Measurements from ENCODE around the gene HDAC10.

The HDAC10 gene

GRCh38 chr22:50267591-50268390 lies 16.7 kb upstream of the HDAC10 start:
- Histone ChIP-seq H4K8ac (ENCODE audit: low read depth, low read length) (no peak overlapping the region), H2BK120ac (ENCODE audit: low read depth, low read length) (no peak overlapping the region), H3K23ac (ENCODE audit: low read depth, low read length, poor library complexity) (no peak overlapping the region), H4K91ac (ENCODE audit: low read depth, low read length, poor library complexity) (no peak overlapping the region), H2AFZ (ENCODE audit: low read length) (no peak overlapping the region), H2AK5ac (ENCODE audit: low read depth, low read length) (peak overlapping the region; percentile 63), H3K36me3 (replicated peaks in 1 of 2; ENCODE audit: control insufficient read depth in 2 of 2, insufficient read depth in 2 of 2, low read length in 2 of 2) (peaks cover 0 to 17% of the 10 kb centered on the region in 2 donors), H3K27me3 (ENCODE audit: control insufficient read depth in 3 of 3, insufficient read depth in 3 of 3, low read depth in 1 of 3, low read length in 3 of 3) (peaks cover 0 to 9% (median 0%) of the 10 kb centered on the region in 3 experiments), H3K4me3 (ENCODE audit: low read length in 2 of 2) (no peak overlapping the region), H3K18ac (ENCODE audit: low read length) (no peak overlapping the region), H2BK12ac (ENCODE audit: low read length) (no peak overlapping the region), H3K9me3 (replicated peaks in 1 of 2; ENCODE audit: control insufficient read depth in 2 of 2, insufficient read depth in 1 of 2, low read depth in 1 of 2, low read length in 2 of 2) (peaks cover 4 to 5% of the 10 kb centered on the region in 2 donors), H3K9ac (ENCODE audit: low read depth, low read length, poor library complexity) (no peak overlapping the region), H2BK5ac (ENCODE audit: low read length) (peak overlapping the region; percentile 2), H3K79me1 (ENCODE audit: low read depth, low read length) (no peaks in the 10 kb centered on the region), H3K27ac (replicated peaks; ENCODE audit: low read length) (no peak overlapping the region), H2BK15ac (ENCODE audit: low read length) (peak overlapping the region; percentile 67), H3K4ac (ENCODE audit: low read length) (no peak overlapping the region), H3K4me1 (ENCODE audit: control insufficient read depth in 2 of 2, insufficient read depth in 1 of 2, low read depth in 1 of 2, low read length in 2 of 2) (peaks cover 20 to 26% of the 10 kb centered on the region in 2 donors), H3K14ac (ENCODE audit: low read length) (no peak overlapping the region), H3K4me2 (ENCODE audit: insufficient read depth, low read length, poor library complexity, severe bottlenecking) (peak overlapping the region; percentile 11)
- no CpG with 5 or more reads among the region's 75 CpGs for WGBS, 2 donors (ENCODE audit: extremely low coverage in 2 of 2, insufficient read length in 2 of 2, insufficient replicate concordance in 1 of 2)
- no peak for DNase-seq (ENCODE audit: low spot score)

- Histone ChIP-seq H3K27ac (replicated peaks; ENCODE audit: low read length) (no peak overlapping the region), H2BK5ac (ENCODE audit: low read length) (no peak overlapping the region), H4K8ac (ENCODE audit: low read depth, low read length) (no peak overlapping the region), H2BK12ac (ENCODE audit: low read length) (no peak overlapping the region), H3K9ac (ENCODE audit: low read depth, low read length, poor library complexity) (no peak overlapping the region), H2BK120ac (ENCODE audit: low read depth, low read length) (peak overlapping the region; percentile 87), H3K14ac (ENCODE audit: low read length) (peak overlapping the region; percentile 38), H3K23ac (ENCODE audit: low read depth, low read length, poor library complexity) (peak overlapping the region; percentile 43), H3K4ac (ENCODE audit: low read length) (no peak overlapping the region), H3K4me1 (ENCODE audit: control insufficient read depth in 2 of 2, insufficient read depth in 1 of 2, low read depth in 1 of 2, low read length in 2 of 2) (peaks cover 21 to 27% of the 10 kb centered on the region in 2 donors), H3K18ac (ENCODE audit: low read length) (no peak overlapping the region), H3K79me1 (ENCODE audit: low read depth, low read length) (no peaks in the 10 kb centered on the region), H3K4me2 (ENCODE audit: insufficient read depth, low read length, poor library complexity, severe bottlenecking) (no peak overlapping the region), H3K4me3 (ENCODE audit: low read length in 2 of 2) (no peak overlapping the region), H2AK5ac (ENCODE audit: low read depth, low read length) (peak overlapping the region; percentile 79), H2BK15ac (ENCODE audit: low read length) (peak overlapping the region; percentile 67), H4K91ac (ENCODE audit: low read depth, low read length, poor library complexity) (no peak overlapping the region), H3K9me3 (replicated peaks in 1 of 2; ENCODE audit: control insufficient read depth in 2 of 2, insufficient read depth in 1 of 2, low read depth in 1 of 2, low read length in 2 of 2) (peaks cover 4% of the 10 kb centered on the region in 2 donors), H3K36me3 (replicated peaks in 1 of 2; ENCODE audit: control insufficient read depth in 2 of 2, insufficient read depth in 2 of 2, low read length in 2 of 2) (peaks cover 0 to 17% of the 10 kb centered on the region in 2 donors), H3K27me3 (ENCODE audit: control insufficient read depth in 3 of 3, insufficient read depth in 3 of 3, low read depth in 1 of 3, low read length in 3 of 3) (peaks cover 0 to 9% (median 0%) of the 10 kb centered on the region in 3 experiments), H2AFZ (ENCODE audit: low read length) (no peak overlapping the region)
- DNase-seq (ENCODE audit: low spot score) = no peak
- no CpG with 5 or more reads among the region's 37 CpGs for WGBS, 2 donors (ENCODE audit: extremely low coverage in 2 of 2, insufficient read length in 2 of 2, insufficient replicate concordance in 1 of 2)
These were observed 15.9 kb upstream of the HDAC10 start for GRCh38 chr22:50266994-50267393.

GRCh38 chr22:50264946-50265669 lies 14.0 kb upstream of the HDAC10 start:
- Histone ChIP-seq H4K8ac (ENCODE audit: low read depth, low read length) (peak overlapping the region; percentile 9), H3K4me2 (ENCODE audit: insufficient read depth, low read length, poor library complexity, severe bottlenecking) (no peak overlapping the region), H3K14ac (ENCODE audit: low read length) (no peak overlapping the region), H2AK5ac (ENCODE audit: low read depth, low read length) (peak overlapping the region; percentile 85), H3K18ac (ENCODE audit: low read length) (peak overlapping the region; percentile 27), H2BK5ac (ENCODE audit: low read length) (peak overlapping the region; percentile 63), H2BK15ac (ENCODE audit: low read length) (peak overlapping the region; percentile 95), H2AFZ (ENCODE audit: low read length) (no peak overlapping the region), H3K9me3 (replicated peaks in 1 of 2; ENCODE audit: control insufficient read depth in 2 of 2, insufficient read depth in 1 of 2, low read depth in 1 of 2, low read length in 2 of 2) (peaks cover 4% of the 10 kb centered on the region in 2 donors), H3K4ac (ENCODE audit: low read length) (no peak overlapping the region), H3K27me3 (ENCODE audit: control insufficient read depth in 3 of 3, insufficient read depth in 3 of 3, low read depth in 1 of 3, low read length in 3 of 3) (peaks cover 0 to 7% (median 0%) of the 10 kb centered on the region in 3 experiments), H3K9ac (ENCODE audit: low read depth, low read length, poor library complexity) (no peak overlapping the region), H3K79me1 (ENCODE audit: low read depth, low read length) (peaks cover 6% of the 10 kb centered on the region), H4K91ac (ENCODE audit: low read depth, low read length, poor library complexity) (no peak overlapping the region), H3K4me1 (ENCODE audit: control insufficient read depth in 2 of 2, insufficient read depth in 1 of 2, low read depth in 1 of 2, low read length in 2 of 2) (peaks cover 11 to 24% of the 10 kb centered on the region in 2 donors), H2BK120ac (ENCODE audit: low read depth, low read length) (no peak overlapping the region), H3K27ac (replicated peaks; ENCODE audit: low read length) (no peak overlapping the region), H3K36me3 (replicated peaks in 1 of 2; ENCODE audit: control insufficient read depth in 2 of 2, insufficient read depth in 2 of 2, low read length in 2 of 2) (peaks cover 0 to 17% of the 10 kb centered on the region in 2 donors), H3K4me3 (ENCODE audit: low read length in 2 of 2) (no peak overlapping the region), H3K23ac (ENCODE audit: low read depth, low read length, poor library complexity) (peak overlapping the region; percentile 48), H2BK12ac (ENCODE audit: low read length) (peak overlapping the region; percentile 60)
- no CpG with 5 or more reads among the region's 15 CpGs for WGBS, 2 donors (ENCODE audit: extremely low coverage in 2 of 2, insufficient read length in 2 of 2, insufficient replicate concordance in 1 of 2)
- no peak for DNase-seq (ENCODE audit: low spot score)

All from neuronal stem cell (in vitro differentiated cells).